ENCODE measurements around the gene HP1BP3.

Gene HP1BP3

GRCh38 chr1:20732588-20733359 lies 54.3 kb downstream of the HP1BP3 start, which contains the start of gene SH2D5:
Gene SH2D5 (minus strand): TSS chr1:20732703. CDS start chr1:20728044, 4,659 bp downstream.
- Histone ChIP-seq H2AFZ (ENCODE audit: low read depth, low read length) (peak within 1 kb of the TSS; percentile 37; the same call in 1 of the 2 replicates), H3K4me1 (ENCODE audit: low read length) (peaks cover 8% of the 10 kb centered on the region), H3K27me3 (ENCODE audit: low read depth, low read length) (peaks cover 19% of the 10 kb centered on the region)

DNA sequence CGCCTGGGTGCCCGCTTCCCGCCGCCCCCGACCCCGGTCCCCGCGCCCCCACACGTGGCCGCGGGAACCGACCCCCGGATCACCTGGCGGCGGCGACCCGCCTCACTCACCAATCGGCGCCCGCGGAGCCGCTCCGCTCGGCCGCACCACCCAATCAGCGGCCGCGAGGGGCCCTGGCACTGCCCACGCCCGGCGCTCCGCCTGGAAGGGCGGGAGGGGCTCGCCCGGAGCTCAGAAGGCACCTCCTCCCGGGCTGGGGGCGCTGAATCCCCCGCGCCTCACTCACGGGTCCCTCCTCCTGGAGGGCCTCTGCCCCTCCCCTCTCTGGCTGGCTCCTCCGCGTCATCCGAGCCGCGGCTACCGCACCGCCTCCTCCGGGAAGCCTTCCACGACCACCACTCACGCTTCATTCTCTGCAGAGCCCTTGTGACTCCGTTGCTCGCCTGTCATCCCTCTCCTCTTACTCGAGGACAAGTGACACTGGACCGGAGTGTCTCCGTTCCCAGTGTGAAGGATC lies 55.0 kb downstream of the HP1BP3 start:
- H3K36me3 ChIP-seq (replicated peaks; ENCODE audit: low read depth, low read length): no peaks in the 10 kb centered on the region
- H3K9ac ChIP-seq (ENCODE audit: low read length): peak overlapping the region; percentile 53
- no peaks in the 10 kb centered on the region for H3K79me2 ChIP-seq (ENCODE audit: low read length)
- no peak for TF ChIP-seq CTCF (IDR thresholded peaks at IDR 0.05; ENCODE audit: low read depth, low read length)
- TF ChIP-seq EZH2phosphoT487 (IDR thresholded peaks at IDR 0.05; ENCODE audit: low read depth): no peak
- H3K4me2 ChIP-seq (ENCODE audit: low read length): peak overlapping the region; percentile 99
- no peaks in the 10 kb centered on the region for H3K9me3 ChIP-seq (ENCODE audit: insufficient read depth, low read length)
- H4K20me1 ChIP-seq (ENCODE audit: insufficient read depth, low read length): no peaks in the 10 kb centered on the region
- H3K4me3 ChIP-seq (ENCODE audit: low read length): peak overlapping the region; percentile 82
- H3K27ac ChIP-seq (ENCODE audit: low read length): no peak overlapping the region
- peaks cover 19% of the 10 kb centered on the region for H3K27me3 ChIP-seq (ENCODE audit: low read depth, low read length)
- H2AFZ ChIP-seq (ENCODE audit: low read depth, low read length): peak overlapping the region; percentile 37; the same call in 1 of the 2 replicates
- peaks cover 8% of the 10 kb centered on the region for H3K4me1 ChIP-seq (ENCODE audit: low read length)

More at GRCh38 chr1:20732588-20733359, 54.3 kb downstream of the HP1BP3 start, which contains the start of gene SH2D5:
- H3K79me2 ChIP-seq (ENCODE audit: low read length): no peaks in the 10 kb centered on the region
- peak within 1 kb of the TSS; percentile 99 for H3K4me2 ChIP-seq (ENCODE audit: low read length)
- 0 out of 2 replicates have a peak within 1 kb of the TSS, but pooled peaks have one; percentile 11 for H3K27ac ChIP-seq (ENCODE audit: low read length)
- H3K9ac ChIP-seq (ENCODE audit: low read length): peak within 1 kb of the TSS; percentile 53
- peaks cover 2% of the 10 kb centered on the region for H3K36me3 ChIP-seq (replicated peaks; ENCODE audit: low read depth, low read length)
- TF ChIP-seq CTCF (IDR thresholded peaks at IDR 0.05; ENCODE audit: low read depth, low read length) (peak; percentile 35), EZH2phosphoT487 (IDR thresholded peaks at IDR 0.05; ENCODE audit: low read depth) (no peak)
- H3K4me3 ChIP-seq (ENCODE audit: low read length): peak within 1 kb of the TSS; percentile 82
- H4K20me1 ChIP-seq (ENCODE audit: insufficient read depth, low read length): no peaks in the 10 kb centered on the region
- no peaks in the 10 kb centered on the region for H3K9me3 ChIP-seq (ENCODE audit: insufficient read depth, low read length)

DNA sequence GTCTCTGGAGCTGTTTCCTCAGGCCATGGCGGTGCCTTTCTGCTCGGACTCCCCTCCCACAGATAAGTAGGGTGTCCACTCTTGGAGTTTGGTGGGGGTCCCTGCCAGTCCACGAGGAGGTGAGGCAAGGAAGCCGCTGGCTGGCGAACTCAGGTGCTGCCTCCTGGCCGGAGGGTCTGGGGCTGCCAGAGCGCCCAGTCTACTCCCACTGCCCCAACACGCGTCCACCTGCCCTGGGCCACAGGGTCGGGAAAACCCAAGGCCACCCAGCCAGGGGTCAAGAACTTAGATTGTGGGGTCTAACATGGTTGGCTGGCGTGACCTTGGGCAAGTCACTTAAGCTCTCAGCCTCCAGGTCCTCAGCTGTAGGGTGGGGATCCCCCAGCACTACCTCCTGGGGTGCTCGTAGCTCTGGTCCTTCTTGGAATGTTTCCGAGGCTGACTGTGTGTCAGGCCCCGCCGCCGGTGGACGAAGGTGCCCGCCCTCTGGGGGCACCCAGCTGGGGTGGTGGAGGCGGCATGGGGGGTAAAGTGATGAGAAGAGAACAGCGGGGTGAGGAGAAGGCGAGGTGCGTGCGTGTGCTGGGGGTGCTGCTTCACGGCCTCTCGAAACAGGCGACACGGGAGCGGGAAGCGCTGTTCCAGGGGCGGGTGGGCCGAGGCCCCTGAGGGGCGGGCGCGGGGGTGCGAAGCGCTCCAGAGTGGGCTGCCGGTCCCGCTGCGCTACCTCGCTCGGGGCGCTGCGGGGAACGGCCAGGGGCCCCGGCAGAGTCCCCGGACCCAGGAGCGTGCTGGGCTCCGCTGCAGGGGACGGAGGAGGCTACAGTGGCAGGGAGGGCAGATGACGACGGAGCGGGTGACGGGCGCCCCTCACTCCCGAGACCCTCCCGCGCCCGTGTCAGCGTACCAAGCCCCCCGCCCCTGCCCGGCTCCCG lies 55.8 kb downstream of the HP1BP3 start:
- TF ChIP-seq EZH2phosphoT487 (IDR thresholded peaks at IDR 0.05; ENCODE audit: low read depth) (no peak), CTCF (IDR thresholded peaks at IDR 0.05; ENCODE audit: low read depth, low read length) (no peak)
- H3K4me2 ChIP-seq (ENCODE audit: low read length): peak overlapping the region; percentile 99
- peaks cover 8% of the 10 kb centered on the region for H3K4me1 ChIP-seq (ENCODE audit: low read length)
- H3K9me3 ChIP-seq (ENCODE audit: insufficient read depth, low read length): no peaks in the 10 kb centered on the region
- H3K4me3 ChIP-seq (ENCODE audit: low read length): peak overlapping the region; percentile 82
- no peak overlapping the region for H3K27ac ChIP-seq (ENCODE audit: low read length)
- no peak overlapping the region; the same call in 1 of the 2 replicates for H2AFZ ChIP-seq (ENCODE audit: low read depth, low read length)
- H4K20me1 ChIP-seq (ENCODE audit: insufficient read depth, low read length): no peaks in the 10 kb centered on the region
- no peaks in the 10 kb centered on the region for H3K36me3 ChIP-seq (replicated peaks; ENCODE audit: low read depth, low read length)
- no peaks in the 10 kb centered on the region for H3K79me2 ChIP-seq (ENCODE audit: low read length)
- H3K27me3 ChIP-seq (ENCODE audit: low read depth, low read length): peaks cover 19% of the 10 kb centered on the region
- peak overlapping the region; percentile 37; the same call in 1 of the 2 replicates for H3K9ac ChIP-seq (ENCODE audit: low read length)
